SK-N-SH (cell line): Measurements from ENCODE around the gene ADTRP. TPM values are rescaled to one million over a fixed set of nuclear protein-coding genes. Genes with fewer than 3 reads are reported as not detected.

Experiments used
- CTCF ChIA-PET: fragments of 300-600, 350-600 bp; formaldehyde crosslinking; extraction: SDS; loops from one replicate; lab custom pipeline; 2021; lab: Yijun Ruan, JAX
- POLR2A ChIA-PET: fragments of 350-600 bp; sonication (Branson Sonifier 250); formaldehyde crosslinking; extraction: SDS; loops from one replicate; lab custom pipeline; 2020; ENCODE audit warnings: antibody characterized with exemption, inconsistent platforms; lab: Yijun Ruan, JAX
- DNase-seq: peaks from one replicate; pipeline ENCODE4 v3.0.0; 2012
- H2AFZ ChIP-seq: fragments of 200-600 bp; sonication (generic); 2 replicates; pipeline ENCODE4 v1.8.1; 2016; ENCODE audit warnings: antibody characterized with exemption, mild to moderate bottlenecking, low read depth
- H3F3A ChIP-seq: fragments of 200-600 bp; sonication (generic); replicated peaks from 2 replicates; pipeline ENCODE3; 2016; ENCODE audit warnings: antibody characterized with exemption, mild to moderate bottlenecking; ENCODE audit not compliant: insufficient read depth
- H3K27ac ChIP-seq, 2 experiments: fragments of 200-500 bp in 1 of 2; fragments of 200-600 bp in 1 of 2; sonication (Bioruptor generic) in 1 of 2; sonication (generic), shearing (Covaris generic) in 1 of 2; 2 replicates each; pipeline versions ENCODE4 v1.5.1 to v1.6.1; 2014 to 2016; ENCODE audit warnings: low read depth in 2 of 2, inconsistent platforms in 1 of 2, low read length in 1 of 2, mild to moderate bottlenecking in 1 of 2, mixed read lengths in 1 of 2
- H3K27me3 ChIP-seq: fragments of 200-600 bp; sonication (generic), shearing (Covaris generic); 2 replicates; pipeline ENCODE4 v1.6.1; 2016; ENCODE audit warnings: mixed run types; ENCODE audit not compliant: insufficient read depth
- H3K36me3 ChIP-seq, 2 experiments: fragments of 200-500 bp in 1 of 2; fragments of 200-600 bp in 1 of 2; sonication (Bioruptor generic) in 1 of 2; sonication (generic) in 1 of 2; replicated peaks in 1 of 2; 2 replicates each; pipeline versions ENCODE3 to v1.5.1; 2014 to 2016; ENCODE audit warnings: low read length in 1 of 2, mild to moderate bottlenecking in 1 of 2; ENCODE audit not compliant: insufficient read depth in 2 of 2, control insufficient read depth in 1 of 2
- H3K4me1 ChIP-seq, 2 experiments: fragments of 200-500 bp in 1 of 2; fragments of 200-600 bp in 1 of 2; sonication (Bioruptor generic) in 1 of 2; sonication (generic), shearing (Covaris generic) in 1 of 2; 2 replicates each; pipeline versions ENCODE4 v1.5.1 to v1.6.1; 2014 to 2016; ENCODE audit warnings: low read depth in 1 of 2, low read length in 1 of 2, mixed run types in 1 of 2; ENCODE audit not compliant: insufficient read depth in 2 of 2, control insufficient read depth in 1 of 2
- H3K4me2 ChIP-seq: fragments of 200-600 bp; sonication (generic), shearing (Covaris generic); 2 replicates; pipeline ENCODE4 v1.6.1; 2017; ENCODE audit warnings: mixed run types
- H3K4me3 ChIP-seq, 2 experiments: fragments of 200-500 bp in 1 of 2; fragments of 200-600 bp in 1 of 2; sonication (Bioruptor generic) in 1 of 2; sonication (generic), shearing (Covaris generic) in 1 of 2; 2 replicates each; pipeline versions ENCODE4 v1.5.1 to v1.8.1; 2014 to 2016; ENCODE audit warnings: low read depth in 2 of 2, inconsistent platforms in 1 of 2, low read length in 1 of 2, mild to moderate bottlenecking in 1 of 2, mixed read lengths in 1 of 2, moderate library complexity in 1 of 2
- H3K79me2 ChIP-seq: fragments of 200-600 bp; sonication (generic); 2 replicates; pipeline ENCODE4 v1.8.1; 2017; ENCODE audit warnings: mild to moderate bottlenecking; ENCODE audit not compliant: insufficient read depth
- H3K9ac ChIP-seq: fragments of 200-600 bp; sonication (generic); 2 replicates; pipeline ENCODE4 v1.6.1; 2017; ENCODE audit warnings: mixed run types
- H3K9me2 ChIP-seq: fragments of 200-600 bp; sonication (generic); 2 replicates; pipeline ENCODE4 v1.6.1; 2017; ENCODE audit warnings: mixed run types
- H3K9me3 ChIP-seq: fragments of 200-600 bp; sonication (generic); 2 replicates; pipeline ENCODE4 v1.6.1; 2017; ENCODE audit warnings: mixed run types, mild to moderate bottlenecking, moderate library complexity
- H4K20me1 ChIP-seq: fragments of 200-600 bp; sonication (generic); 2 replicates; pipeline ENCODE4 v1.6.1; 2017; ENCODE audit warnings: mild to moderate bottlenecking, mixed run types; ENCODE audit not compliant: insufficient read depth
- CHD2 ChIP-seq: fragments of 150-350 bp; IDR thresholded peaks from 2 replicates; pipeline ENCODE4 v1.6.1; 2018; ENCODE audit warnings: low read length; ENCODE audit not compliant: partially characterized antibody
- CTCF ChIP-seq: fragments of 200-600 bp; sonication (generic); IDR thresholded peaks from 2 replicates; pipeline ENCODE4 v1.6.1; 2017; ENCODE audit warnings: antibody characterized with exemption, mild to moderate bottlenecking, moderate library complexity
- EZH2phosphoT487 ChIP-seq: fragments of 200-600 bp; sonication (generic); IDR thresholded peaks from 2 replicates; pipeline ENCODE4 v1.6.1; 2017; ENCODE audit warnings: low read depth, mixed run types, mild to moderate bottlenecking, antibody characterized with exemption, moderate library complexity, borderline replicate concordance
- FOXM1 ChIP-seq: IDR thresholded peaks from 2 replicates; pipeline ENCODE4 v1.4.0; 2012; ENCODE audit warnings: low read depth, mild to moderate bottlenecking
- MAX ChIP-seq: IDR thresholded peaks from 2 replicates; pipeline ENCODE4 v1.4.0; 2012; ENCODE audit warnings: low read depth
- PBX3 ChIP-seq: IDR thresholded peaks from 2 replicates; pipeline ENCODE4; 2012
- SIN3A ChIP-seq: IDR thresholded peaks from 2 replicates; pipeline ENCODE4 v1.6.1; 2012; ENCODE audit warnings: low read depth, mild to moderate bottlenecking, low read length, moderate library complexity, borderline replicate concordance
- SMC3 ChIP-seq: IDR thresholded peaks from 2 replicates; pipeline ENCODE4 v1.6.1; 2012; ENCODE audit warnings: low read depth, low read length, improper control_type of control experiment
- TCF12 ChIP-seq: IDR thresholded peaks from 2 replicates; pipeline ENCODE4 v1.4.0; 2012
- TEAD4 ChIP-seq: IDR thresholded peaks from 2 replicates; pipeline ENCODE4 v1.4.0; 2012; ENCODE audit warnings: mild to moderate bottlenecking, borderline replicate concordance; ENCODE audit not compliant: insufficient read depth
- USF1 ChIP-seq: IDR thresholded peaks from 2 replicates; pipeline ENCODE4 v1.4.0; 2012; ENCODE audit warnings: low read depth, borderline replicate concordance
- USF2 ChIP-seq: fragments of 150-350 bp; IDR thresholded peaks from 2 replicates; pipeline ENCODE4 v1.6.1; 2017; ENCODE audit warnings: antibody characterized with exemption, low read length, low read depth, borderline replicate concordance
- WGBS: methylation state at CpG from one replicate; pipeline ENCODE4 v1.1.6; 2017; ENCODE audit warnings: low lambda C conversion rate; 5-methylcytosine and 5-hydroxymethylcytosine counted together
- polyA plus RNA-seq, 3 experiments: library from polyadenylated mRNA; depleted of rRNA; stranded (reverse); fragments of >200 nt; gene quantifications; 2 replicates each; pipeline ENCODE4 v1.2.3, GENCODE V29; 2012

Gene ADTRP
- polyA plus RNA-seq, 1 of the 3 experiments (the other 2 are of a cell fraction) = 0.84 TPM

GRCh38 chr6:11705069-11705468 is 73.5 kb downstream of the ADTRP start (continued):
- no peak for TF ChIP-seq CTCF
- TF ChIP-seq SMC3 = no peak
- no peak for TF ChIP-seq SIN3A
- TF ChIP-seq EZH2phosphoT487 = no peak
- no peak for TF ChIP-seq MAX

GRCh38 chr6:11703725-11704124 is 74.9 kb downstream of the ADTRP start:
- H3K9me3 ChIP-seq = no peaks in the 10 kb centered on the region
- DNase-seq = no peak
- H3K9ac ChIP-seq = no peak overlapping the region
- H3K79me2 ChIP-seq = no peaks in the 10 kb centered on the region
- TF ChIP-seq USF1 = no peak
- TF ChIP-seq CTCF = no peak
- no peak for TF ChIP-seq FOXM1
- TF ChIP-seq TCF12 = no peak
- TF ChIP-seq USF2 = no peak
- TF ChIP-seq TEAD4 = no peak
- no peak for TF ChIP-seq PBX3
- no peak for TF ChIP-seq CHD2
- no peaks in the 10 kb centered on the region for H4K20me1 ChIP-seq
- no peak overlapping the region for H3K4me3 ChIP-seq
- ChIA-PET POLR2A (no interaction called here), CTCF (interaction anchor here (1.4 kb wide), 1 partner anchor 309 kb away, joined by 3 read pairs; no protein-coding TSS in a partner anchor)
- peaks cover 0 to 7% of the 10 kb centered on the region in 2 experiments; a peak in 1 of 4 replicates for H3K4me1 ChIP-seq
- no peak overlapping the region for H3K27ac ChIP-seq
- WGBS = 84% methylated on average over 6 of the region's 6 CpGs
- no peak overlapping the region for H3K4me2 ChIP-seq
- H3K9me2 ChIP-seq = no peaks in the 10 kb centered on the region
- no peaks in the 10 kb centered on the region for H3K27me3 ChIP-seq
- no peak overlapping the region for H2AFZ ChIP-seq
- H3F3A ChIP-seq = no peaks in the 10 kb centered on the region
- no peaks in the 10 kb centered on the region for H3K36me3 ChIP-seq
